ENCODE results near the gene IQCB1.

IQCB1 gene

GRCh38 chr3:121817753-121818152 is 17.1 kb downstream of the IQCB1 start:
- TF ChIP-seq TCF4 (CRISPR knock-in tag; IDR thresholded peaks at IDR 0.05; ENCODE audit: borderline replicate concordance) (no peak), ESRRG (CRISPR knock-in tag; IDR thresholded peaks at IDR 0.05) (no peak), OSR1 (CRISPR knock-in tag; IDR thresholded peaks at IDR 0.05) (no peak), PPARA (CRISPR knock-in tag; IDR thresholded peaks at IDR 0.05; ENCODE audit: borderline replicate concordance) (no peak)
- no peak for ATAC-seq

DNA sequence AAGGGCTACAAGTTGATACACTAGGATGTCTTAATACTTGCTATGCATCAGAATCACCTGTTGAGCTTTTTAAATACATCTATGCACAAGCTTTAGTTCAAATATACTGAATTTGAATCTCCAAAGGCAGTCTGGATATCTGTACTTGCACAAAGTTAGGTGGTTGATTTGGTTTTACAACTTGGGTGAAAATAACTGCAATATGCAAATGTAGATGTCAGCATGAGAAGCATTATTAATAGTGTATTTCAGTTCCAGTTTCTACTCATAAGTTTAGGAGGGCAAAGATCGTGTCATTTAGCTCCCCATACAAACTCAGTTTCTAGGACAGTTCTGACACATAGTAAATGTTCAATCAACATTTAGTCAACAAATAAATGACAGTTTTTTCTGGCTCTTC is 25.6 kb downstream of the IQCB1 start:
- TF ChIP-seq, protein P1, sequence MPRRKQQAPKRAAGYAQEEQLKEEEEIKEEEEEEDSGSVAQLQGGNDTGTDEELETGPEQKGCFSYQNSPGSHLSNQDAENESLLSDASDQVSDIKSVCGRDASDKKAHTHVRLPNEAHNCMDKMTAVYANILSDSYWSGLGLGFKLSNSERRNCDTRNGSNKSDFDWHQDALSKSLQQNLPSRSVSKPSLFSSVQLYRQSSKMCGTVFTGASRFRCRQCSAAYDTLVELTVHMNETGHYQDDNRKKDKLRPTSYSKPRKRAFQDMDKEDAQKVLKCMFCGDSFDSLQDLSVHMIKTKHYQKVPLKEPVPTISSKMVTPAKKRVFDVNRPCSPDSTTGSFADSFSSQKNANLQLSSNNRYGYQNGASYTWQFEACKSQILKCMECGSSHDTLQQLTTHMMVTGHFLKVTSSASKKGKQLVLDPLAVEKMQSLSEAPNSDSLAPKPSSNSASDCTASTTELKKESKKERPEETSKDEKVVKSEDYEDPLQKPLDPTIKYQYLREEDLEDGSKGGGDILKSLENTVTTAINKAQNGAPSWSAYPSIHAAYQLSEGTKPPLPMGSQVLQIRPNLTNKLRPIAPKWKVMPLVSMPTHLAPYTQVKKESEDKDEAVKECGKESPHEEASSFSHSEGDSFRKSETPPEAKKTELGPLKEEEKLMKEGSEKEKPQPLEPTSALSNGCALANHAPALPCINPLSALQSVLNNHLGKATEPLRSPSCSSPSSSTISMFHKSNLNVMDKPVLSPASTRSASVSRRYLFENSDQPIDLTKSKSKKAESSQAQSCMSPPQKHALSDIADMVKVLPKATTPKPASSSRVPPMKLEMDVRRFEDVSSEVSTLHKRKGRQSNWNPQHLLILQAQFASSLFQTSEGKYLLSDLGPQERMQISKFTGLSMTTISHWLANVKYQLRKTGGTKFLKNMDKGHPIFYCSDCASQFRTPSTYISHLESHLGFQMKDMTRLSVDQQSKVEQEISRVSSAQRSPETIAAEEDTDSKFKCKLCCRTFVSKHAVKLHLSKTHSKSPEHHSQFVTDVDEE (CRISPR knock-in tag; IDR thresholded peaks at IDR 0.05) = no peak

GRCh38 chr3:121803771-121804320 is 31.0 kb downstream of the IQCB1 start:
- TF ChIP-seq BACH2 (CRISPR knock-in tag; IDR thresholded peaks at IDR 0.05; ENCODE audit: borderline replicate concordance) = no peak
- ATAC-seq = no peak

More for the DNA sequence above, 25.6 kb downstream of the IQCB1 start:
- no peak for ATAC-seq

DNA sequence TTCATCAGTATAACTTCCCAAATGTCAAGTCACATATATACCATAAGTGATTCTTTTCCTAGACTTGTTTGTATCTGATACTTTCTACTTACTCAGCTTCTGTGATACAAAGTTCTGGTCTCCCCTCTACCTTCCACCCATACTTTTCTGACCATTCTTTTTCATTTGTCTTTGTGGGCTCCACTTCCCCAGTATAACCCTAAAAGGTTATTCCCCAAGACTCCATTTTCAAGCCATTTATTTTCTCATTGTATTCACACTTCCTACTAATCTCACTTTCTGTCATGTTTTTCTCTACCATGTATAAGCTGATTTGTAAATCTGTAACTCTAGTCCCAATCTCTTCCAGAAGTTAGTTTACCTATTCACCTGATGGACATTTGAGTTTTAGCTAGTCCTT is 34.0 kb downstream of the IQCB1 start:
- no peak for ATAC-seq
- TF ChIP-seq ZC3H10 (CRISPR knock-in tag; IDR thresholded peaks at IDR 0.05) (no peak), ESRRG (CRISPR knock-in tag; IDR thresholded peaks at IDR 0.05) (no peak), PATZ1 (CRISPR knock-in tag; IDR thresholded peaks at IDR 0.05; ENCODE audit: borderline replicate concordance) (no peak), BACH2 (CRISPR knock-in tag; IDR thresholded peaks at IDR 0.05; ENCODE audit: borderline replicate concordance) (no peak), TOX (CRISPR knock-in tag; IDR thresholded peaks at IDR 0.05; ENCODE audit: borderline replicate concordance) (no peak), TCF4 (CRISPR knock-in tag; IDR thresholded peaks at IDR 0.05; ENCODE audit: borderline replicate concordance) (no peak), ARNTL (CRISPR knock-in tag; IDR thresholded peaks at IDR 0.05; ENCODE audit: borderline replicate concordance, low read depth) (no peak), CSDC2 (CRISPR knock-in tag; IDR thresholded peaks at IDR 0.05) (no peak), OSR1 (CRISPR knock-in tag; IDR thresholded peaks at IDR 0.05) (no peak), ISL1 (CRISPR knock-in tag; IDR thresholded peaks at IDR 0.05) (no peak), ZFP3 (CRISPR knock-in tag; IDR thresholded peaks at IDR 0.05) (no peak), ZNF565 (CRISPR knock-in tag; conservative IDR thresholded peaks at IDR 0.05; ENCODE audit: low read depth) (no peak)
- TF ChIP-seq, protein P2, sequence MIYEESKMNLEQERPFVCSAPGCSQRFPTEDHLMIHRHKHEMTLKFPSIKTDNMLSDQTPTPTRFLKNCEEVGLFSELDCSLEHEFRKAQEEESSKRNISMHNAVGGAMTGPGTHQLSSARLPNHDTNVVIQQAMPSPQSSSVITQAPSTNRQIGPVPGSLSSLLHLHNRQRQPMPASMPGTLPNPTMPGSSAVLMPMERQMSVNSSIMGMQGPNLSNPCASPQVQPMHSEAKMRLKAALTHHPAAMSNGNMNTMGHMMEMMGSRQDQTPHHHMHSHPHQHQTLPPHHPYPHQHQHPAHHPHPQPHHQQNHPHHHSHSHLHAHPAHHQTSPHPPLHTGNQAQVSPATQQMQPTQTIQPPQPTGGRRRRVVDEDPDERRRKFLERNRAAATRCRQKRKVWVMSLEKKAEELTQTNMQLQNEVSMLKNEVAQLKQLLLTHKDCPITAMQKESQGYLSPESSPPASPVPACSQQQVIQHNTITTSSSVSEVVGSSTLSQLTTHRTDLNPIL (CRISPR knock-in tag; IDR thresholded peaks at IDR 0.05; ENCODE audit: low read depth) = no peak
- TF ChIP-seq, protein P3, sequence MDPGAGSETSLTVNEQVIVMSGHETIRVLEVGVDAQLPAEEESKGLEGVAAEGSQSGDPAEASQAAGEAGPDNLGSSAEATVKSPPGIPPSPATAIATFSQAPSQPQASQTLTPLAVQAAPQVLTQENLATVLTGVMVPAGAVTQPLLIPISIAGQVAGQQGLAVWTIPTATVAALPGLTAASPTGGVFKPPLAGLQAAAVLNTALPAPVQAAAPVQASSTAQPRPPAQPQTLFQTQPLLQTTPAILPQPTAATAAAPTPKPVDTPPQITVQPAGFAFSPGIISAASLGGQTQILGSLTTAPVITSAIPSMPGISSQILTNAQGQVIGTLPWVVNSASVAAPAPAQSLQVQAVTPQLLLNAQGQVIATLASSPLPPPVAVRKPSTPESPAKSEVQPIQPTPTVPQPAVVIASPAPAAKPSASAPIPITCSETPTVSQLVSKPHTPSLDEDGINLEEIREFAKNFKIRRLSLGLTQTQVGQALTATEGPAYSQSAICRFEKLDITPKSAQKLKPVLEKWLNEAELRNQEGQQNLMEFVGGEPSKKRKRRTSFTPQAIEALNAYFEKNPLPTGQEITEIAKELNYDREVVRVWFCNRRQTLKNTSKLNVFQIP (CRISPR knock-in tag; IDR thresholded peaks at IDR 0.05; ENCODE audit: borderline replicate concordance, low read depth) = no peak

- no peak for ATAC-seq
- TF ChIP-seq GLIS3 (CRISPR knock-in tag; IDR thresholded peaks at IDR 0.05) = no peak
- no peak for TF ChIP-seq ZNF70 (CRISPR knock-in tag; IDR thresholded peaks at IDR 0.05)
- TF ChIP-seq TCF4 (CRISPR knock-in tag; IDR thresholded peaks at IDR 0.05; ENCODE audit: borderline replicate concordance) = no peak
- TF ChIP-seq, protein P4, sequence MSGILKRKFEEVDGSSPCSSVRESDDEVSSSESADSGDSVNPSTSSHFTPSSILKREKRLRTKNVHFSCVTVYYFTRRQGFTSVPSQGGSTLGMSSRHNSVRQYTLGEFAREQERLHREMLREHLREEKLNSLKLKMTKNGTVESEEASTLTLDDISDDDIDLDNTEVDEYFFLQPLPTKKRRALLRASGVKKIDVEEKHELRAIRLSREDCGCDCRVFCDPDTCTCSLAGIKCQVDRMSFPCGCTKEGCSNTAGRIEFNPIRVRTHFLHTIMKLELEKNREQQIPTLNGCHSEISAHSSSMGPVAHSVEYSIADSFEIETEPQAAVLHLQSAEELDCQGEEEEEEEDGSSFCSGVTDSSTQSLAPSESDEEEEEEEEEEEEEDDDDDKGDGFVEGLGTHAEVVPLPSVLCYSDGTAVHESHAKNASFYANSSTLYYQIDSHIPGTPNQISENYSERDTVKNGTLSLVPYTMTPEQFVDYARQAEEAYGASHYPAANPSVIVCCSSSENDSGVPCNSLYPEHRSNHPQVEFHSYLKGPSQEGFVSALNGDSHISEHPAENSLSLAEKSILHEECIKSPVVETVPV (CRISPR knock-in tag; IDR thresholded peaks at IDR 0.05) = no peak
- no peak for TF ChIP-seq ARNTL (CRISPR knock-in tag; IDR thresholded peaks at IDR 0.05; ENCODE audit: borderline replicate concordance, low read depth)
- no peak for TF ChIP-seq ZFP30 (CRISPR knock-in tag; IDR thresholded peaks at IDR 0.05)
- no peak for TF ChIP-seq ZFP3 (CRISPR knock-in tag; IDR thresholded peaks at IDR 0.05)
- no peak for TF ChIP-seq BACH2 (CRISPR knock-in tag; IDR thresholded peaks at IDR 0.05; ENCODE audit: borderline replicate concordance)
These were observed 37.9 kb downstream of the IQCB1 start for GRCh38 chr3:121796970-121797369.

All from SK-N-SH treated with all-trans-retinoic acid at 6 μM for 48 hours (cell line).